ENCODE data around the gene TM4SF20.

TM4SF20 gene

GRCh38 chr2:227411990-227412350, 32.9 kb upstream of the TM4SF20 start:
- H3K4me1 ChIP-seq (ENCODE audit: control insufficient read depth in 5 of 5, insufficient read depth in 5 of 5, low read length in 5 of 5) = peaks cover 0 to 25% (median 13%) of the 10 kb centered on the region in 5 donors
- no peaks in the 10 kb centered on the region for H3K9me3 ChIP-seq (ENCODE audit: control insufficient read depth in 5 of 5, low read length in 5 of 5)
- no peak overlapping the region for H3K27ac ChIP-seq (ENCODE audit: low read depth, low read length)
- H3K36me3 ChIP-seq (ENCODE audit: control insufficient read depth in 5 of 5, insufficient read depth in 5 of 5, low read length in 5 of 5) = no peaks in the 10 kb centered on the region
- no peaks in the 10 kb centered on the region for H3K27me3 ChIP-seq (ENCODE audit: control insufficient read depth in 5 of 5, insufficient read depth in 4 of 5, low read length in 5 of 5)
- H3K4me3 ChIP-seq (ENCODE audit: low read depth in 1 of 5, low read length in 5 of 5) = no peak overlapping the region
- H3K9ac ChIP-seq (ENCODE audit: low read length in 5 of 5) = no peak overlapping the region

GRCh38 chr2:227411320-227411989, 32.3 kb upstream of the TM4SF20 start:
- Histone ChIP-seq H3K4me1 (ENCODE audit: control insufficient read depth in 5 of 5, insufficient read depth in 5 of 5, low read length in 5 of 5) (peaks cover 5 to 29% (median 18%) of the 10 kb centered on the region in 5 donors), H3K27me3 (ENCODE audit: control insufficient read depth in 5 of 5, insufficient read depth in 4 of 5, low read length in 5 of 5) (no peaks in the 10 kb centered on the region), H3K27ac (ENCODE audit: low read depth, low read length) (no peak overlapping the region), H3K9ac (ENCODE audit: low read length in 5 of 5) (no peak overlapping the region), H3K9me3 (ENCODE audit: control insufficient read depth in 5 of 5, low read length in 5 of 5) (no peaks in the 10 kb centered on the region), H3K36me3 (ENCODE audit: control insufficient read depth in 5 of 5, insufficient read depth in 5 of 5, low read length in 5 of 5) (no peaks in the 10 kb centered on the region), H3K4me3 (ENCODE audit: low read depth in 1 of 5, low read length in 5 of 5) (no peak overlapping the region)

GRCh38 chr2:227410191-227410590, 31.1 kb upstream of the TM4SF20 start:
- Histone ChIP-seq H3K4me3 (ENCODE audit: low read depth in 1 of 5, low read length in 5 of 5) (no peak overlapping the region), H3K9ac (ENCODE audit: low read length in 5 of 5) (no peak overlapping the region), H3K4me1 (ENCODE audit: control insufficient read depth in 5 of 5, insufficient read depth in 5 of 5, low read length in 5 of 5) (peaks cover 8 to 29% (median 21%) of the 10 kb centered on the region in 5 donors), H3K36me3 (ENCODE audit: control insufficient read depth in 5 of 5, insufficient read depth in 5 of 5, low read length in 5 of 5) (no peaks in the 10 kb centered on the region), H3K27ac (ENCODE audit: low read depth, low read length) (no peak overlapping the region), H3K9me3 (ENCODE audit: control insufficient read depth in 5 of 5, low read length in 5 of 5) (no peaks in the 10 kb centered on the region), H3K27me3 (ENCODE audit: control insufficient read depth in 5 of 5, insufficient read depth in 4 of 5, low read length in 5 of 5) (no peaks in the 10 kb centered on the region)

GRCh38 chr2:227407591-227408151, 28.6 kb upstream of the TM4SF20 start:
- H3K27ac ChIP-seq (ENCODE audit: low read depth, low read length) = peak overlapping the region; percentile 93
- no peaks in the 10 kb centered on the region for H3K27me3 ChIP-seq (ENCODE audit: control insufficient read depth in 5 of 5, insufficient read depth in 4 of 5, low read length in 5 of 5)
- H3K4me1 ChIP-seq (ENCODE audit: control insufficient read depth in 5 of 5, insufficient read depth in 5 of 5, low read length in 5 of 5) = peaks cover 8 to 19% (median 15%) of the 10 kb centered on the region in 5 donors
- H3K4me3 ChIP-seq (ENCODE audit: low read depth in 1 of 5, low read length in 5 of 5) = peak overlapping the region in 1 of 5 donors; percentile 1
- H3K9ac ChIP-seq (ENCODE audit: low read length in 5 of 5) = no peak overlapping the region
- H3K9me3 ChIP-seq (ENCODE audit: control insufficient read depth in 5 of 5, low read length in 5 of 5) = no peaks in the 10 kb centered on the region
- H3K36me3 ChIP-seq (ENCODE audit: control insufficient read depth in 5 of 5, insufficient read depth in 5 of 5, low read length in 5 of 5) = no peaks in the 10 kb centered on the region

GRCh38 chr2:227406177-227407031, 27.3 kb upstream of the TM4SF20 start:
- H3K9me3 ChIP-seq (ENCODE audit: control insufficient read depth in 5 of 5, low read length in 5 of 5) = no peaks in the 10 kb centered on the region
- peak overlapping the region; percentile 93 for H3K27ac ChIP-seq (ENCODE audit: low read depth, low read length)
- no peaks in the 10 kb centered on the region for H3K36me3 ChIP-seq (ENCODE audit: control insufficient read depth in 5 of 5, insufficient read depth in 5 of 5, low read length in 5 of 5)
- no peaks in the 10 kb centered on the region for H3K27me3 ChIP-seq (ENCODE audit: control insufficient read depth in 5 of 5, insufficient read depth in 4 of 5, low read length in 5 of 5)
- H3K4me3 ChIP-seq (ENCODE audit: low read depth in 1 of 5, low read length in 5 of 5) = peak overlapping the region in 1 of 5 donors; percentile 18
- peaks cover 8 to 19% (median 15%) of the 10 kb centered on the region in 5 donors for H3K4me1 ChIP-seq (ENCODE audit: control insufficient read depth in 5 of 5, insufficient read depth in 5 of 5, low read length in 5 of 5)
- peak overlapping the region in 1 of 5 donors; percentile 53 for H3K9ac ChIP-seq (ENCODE audit: low read length in 5 of 5)

- Histone ChIP-seq H3K27ac (ENCODE audit: low read depth, low read length) (no peak overlapping the region), H3K9me3 (ENCODE audit: control insufficient read depth in 5 of 5, low read length in 5 of 5) (no peaks in the 10 kb centered on the region), H3K27me3 (ENCODE audit: control insufficient read depth in 5 of 5, insufficient read depth in 4 of 5, low read length in 5 of 5) (no peaks in the 10 kb centered on the region), H3K36me3 (ENCODE audit: control insufficient read depth in 5 of 5, insufficient read depth in 5 of 5, low read length in 5 of 5) (no peaks in the 10 kb centered on the region), H3K9ac (ENCODE audit: low read length in 5 of 5) (no peak overlapping the region), H3K4me1 (ENCODE audit: control insufficient read depth in 5 of 5, insufficient read depth in 5 of 5, low read length in 5 of 5) (peaks cover 8 to 19% (median 15%) of the 10 kb centered on the region in 5 donors), H3K4me3 (ENCODE audit: low read depth in 1 of 5, low read length in 5 of 5) (no peak overlapping the region)
Measured at GRCh38 chr2:227404585-227405271, 25.6 kb upstream of the TM4SF20 start.

- Histone ChIP-seq H3K4me1 (ENCODE audit: control insufficient read depth in 5 of 5, insufficient read depth in 5 of 5, low read length in 5 of 5) (peaks cover 8 to 17% (median 15%) of the 10 kb centered on the region in 5 donors), H3K9ac (ENCODE audit: low read length in 5 of 5) (no peak overlapping the region), H3K27ac (ENCODE audit: low read depth, low read length) (no peak overlapping the region), H3K36me3 (ENCODE audit: control insufficient read depth in 5 of 5, insufficient read depth in 5 of 5, low read length in 5 of 5) (no peaks in the 10 kb centered on the region), H3K27me3 (ENCODE audit: control insufficient read depth in 5 of 5, insufficient read depth in 4 of 5, low read length in 5 of 5) (no peaks in the 10 kb centered on the region), H3K4me3 (ENCODE audit: low read depth in 1 of 5, low read length in 5 of 5) (no peak overlapping the region), H3K9me3 (ENCODE audit: control insufficient read depth in 5 of 5, low read length in 5 of 5) (no peaks in the 10 kb centered on the region)
Measured at GRCh38 chr2:227402959-227403358, 23.9 kb upstream of the TM4SF20 start.

- H3K27ac ChIP-seq (ENCODE audit: low read depth, low read length) = no peak overlapping the region
- no peaks in the 10 kb centered on the region for H3K27me3 ChIP-seq (ENCODE audit: control insufficient read depth in 5 of 5, insufficient read depth in 4 of 5, low read length in 5 of 5)
- H3K9ac ChIP-seq (ENCODE audit: low read length in 5 of 5) = no peak overlapping the region
- H3K36me3 ChIP-seq (ENCODE audit: control insufficient read depth in 5 of 5, insufficient read depth in 5 of 5, low read length in 5 of 5) = no peaks in the 10 kb centered on the region
- no peak overlapping the region for H3K4me3 ChIP-seq (ENCODE audit: low read depth in 1 of 5, low read length in 5 of 5)
- H3K4me1 ChIP-seq (ENCODE audit: control insufficient read depth in 5 of 5, insufficient read depth in 5 of 5, low read length in 5 of 5) = peaks cover 8 to 16% (median 13%) of the 10 kb centered on the region in 5 donors
- no peaks in the 10 kb centered on the region for H3K9me3 ChIP-seq (ENCODE audit: control insufficient read depth in 5 of 5, low read length in 5 of 5)
Measured at GRCh38 chr2:227402321-227402720, 23.2 kb upstream of the TM4SF20 start.

- no peak overlapping the region for H3K27ac ChIP-seq (ENCODE audit: low read depth, low read length)
- peaks cover 3 to 8% (median 8%) of the 10 kb centered on the region in 5 donors for H3K4me1 ChIP-seq (ENCODE audit: control insufficient read depth in 5 of 5, insufficient read depth in 5 of 5, low read length in 5 of 5)
- no peak overlapping the region for H3K4me3 ChIP-seq (ENCODE audit: low read depth in 1 of 5, low read length in 5 of 5)
- no peaks in the 10 kb centered on the region for H3K36me3 ChIP-seq (ENCODE audit: control insufficient read depth in 5 of 5, insufficient read depth in 5 of 5, low read length in 5 of 5)
- H3K9me3 ChIP-seq (ENCODE audit: control insufficient read depth in 5 of 5, low read length in 5 of 5) = no peaks in the 10 kb centered on the region
- H3K9ac ChIP-seq (ENCODE audit: low read length in 5 of 5) = no peak overlapping the region
- H3K27me3 ChIP-seq (ENCODE audit: control insufficient read depth in 5 of 5, insufficient read depth in 4 of 5, low read length in 5 of 5) = no peaks in the 10 kb centered on the region
Measured at GRCh38 chr2:227401550-227401949, 22.4 kb upstream of the TM4SF20 start.

All from subcutaneous abdominal adipose tissue (tissue), 5 donors.